OCI-LY7 (cell line): ENCODE data around the gene FOXD3. TPM values are rescaled to one million over a fixed set of nuclear protein-coding genes. Genes with fewer than 3 reads are reported as not detected.

Source experiments
- BruUV-seq: library from RNA; stranded (reverse); fragments of 400-500 nt; replicated peaks from 2 replicates; lab custom pipeline; 2021; lab: Mats Ljungman, UMichigan
- CTCF ChIA-PET: fragments of 300-600 bp; sonication (Branson Sonifier 250); formaldehyde crosslinking; loops from one replicate; lab custom pipeline; 2022; ENCODE audit warnings: antibody characterized with exemption; ENCODE audit not compliant: unreplicated experiment; lab: Charles Lee
- POLR2A ChIA-PET: fragments of 300-600 bp; sonication (Branson Sonifier 250); formaldehyde crosslinking; loops from one replicate; lab custom pipeline; 2022; ENCODE audit warnings: antibody characterized with exemption; lab: Charles Lee
- DNase-seq: peaks from one replicate; pipeline ENCODE4 v3.0.0-alpha.2; 2015; ENCODE audit warnings: low spot score
- H2AFZ ChIP-seq: fragments of 200-600 bp; sonication (generic), shearing (Covaris generic); 2 replicates; pipeline ENCODE4 v1.6.1; 2014; ENCODE audit warnings: mild to moderate bottlenecking, antibody characterized with exemption, low read length, moderate library complexity
- H3K27ac ChIP-seq: fragments of 200-600 bp; sonication (generic); 2 replicates; pipeline ENCODE4 v1.5.1; 2014; ENCODE audit warnings: mixed run types, low read depth, mild to moderate bottlenecking, moderate library complexity, low read length, inconsistent platforms; ENCODE audit not compliant: poor library complexity, severe bottlenecking
- H3K36me3 ChIP-seq: fragments of 200-600 bp; sonication (generic); 2 replicates; pipeline ENCODE4 v1.6.1; 2014; ENCODE audit warnings: mild to moderate bottlenecking, antibody characterized with exemption, low read length, moderate library complexity, mixed read lengths; ENCODE audit not compliant: insufficient read depth
- H3K4me1 ChIP-seq: fragments of 200-600 bp; sonication (generic); 2 replicates; pipeline ENCODE4 v1.5.1; 2014; ENCODE audit warnings: mild to moderate bottlenecking, low read length; ENCODE audit not compliant: insufficient read depth, poor library complexity, severe bottlenecking
- H3K4me2 ChIP-seq: fragments of 200-600 bp; sonication (generic); 2 replicates; pipeline ENCODE4 v1.6.1; 2014; ENCODE audit warnings: mild to moderate bottlenecking, low read length
- H3K4me3 ChIP-seq: fragments of 200-600 bp; sonication (generic); 2 replicates; pipeline ENCODE4 v1.5.1; 2014; ENCODE audit warnings: mild to moderate bottlenecking, low read depth, low read length; ENCODE audit not compliant: poor library complexity, severe bottlenecking
- H3K79me2 ChIP-seq: fragments of 200-600 bp; sonication (generic); 2 replicates; pipeline ENCODE4 v1.6.1; 2016; ENCODE audit warnings: low read depth, mild to moderate bottlenecking, low read length, moderate library complexity, mixed read lengths; ENCODE audit not compliant: insufficient read depth
- H3K9me2 ChIP-seq: fragments of 200-600 bp; sonication (generic); 2 replicates; pipeline ENCODE4 v1.6.1; 2016; ENCODE audit warnings: mild to moderate bottlenecking, low read length, mixed read lengths; ENCODE audit not compliant: insufficient read depth
- H3K9me3 ChIP-seq: fragments of 200-600 bp; sonication (generic); 2 replicates; pipeline ENCODE4 v1.6.1; 2014; ENCODE audit warnings: mild to moderate bottlenecking, mixed run types, low read length, mixed read lengths
- H4K20me1 ChIP-seq: fragments of 200-600 bp; sonication (generic); 2 replicates; pipeline ENCODE4 v1.6.1; 2014; ENCODE audit warnings: mild to moderate bottlenecking, antibody characterized with exemption, low read length, moderate library complexity, mixed read lengths; ENCODE audit not compliant: insufficient read depth
- EZH2phosphoT487 ChIP-seq: fragments of 200-600 bp; sonication (generic); IDR thresholded peaks from 2 replicates; pipeline ENCODE4 v1.6.1; 2018; ENCODE audit warnings: low read depth, borderline replicate concordance, mild to moderate bottlenecking, mixed run types, antibody characterized with exemption, low read length, moderate library complexity, mixed read lengths
- intact Hi-C: fragments of 100-400 bp; cut with micrococcal nuclease; formaldehyde crosslinking; loops from one replicate; pipeline ENCODE4 v1.10.0; 2022; ENCODE audit not compliant: unreplicated experiment
- total RNA-seq, 2 experiments: library from RNA; depleted of rRNA in 1 of 2; stranded (reverse); fragments of >200 nt in 1 of 2; shearing (Covaris generic) in 1 of 2; gene quantifications; 2 replicates each; pipeline ENCODE4 v1.2.3, GENCODE V29; 2014 to 2022
- TF ChIP-seq, protein P1 (sequence below): fragments of 200-600 bp; sonication (generic); conservative IDR thresholded peaks from 2 replicates; pipeline ENCODE4 v1.5.1; 2014; ENCODE audit warnings: mild to moderate bottlenecking, antibody characterized with exemption, low read length, moderate library complexity, mixed read lengths

Gene FOXD3
- total RNA-seq, 2 experiments from 2014 or later = 0.06 TPM; not detected in 1

DNA sequence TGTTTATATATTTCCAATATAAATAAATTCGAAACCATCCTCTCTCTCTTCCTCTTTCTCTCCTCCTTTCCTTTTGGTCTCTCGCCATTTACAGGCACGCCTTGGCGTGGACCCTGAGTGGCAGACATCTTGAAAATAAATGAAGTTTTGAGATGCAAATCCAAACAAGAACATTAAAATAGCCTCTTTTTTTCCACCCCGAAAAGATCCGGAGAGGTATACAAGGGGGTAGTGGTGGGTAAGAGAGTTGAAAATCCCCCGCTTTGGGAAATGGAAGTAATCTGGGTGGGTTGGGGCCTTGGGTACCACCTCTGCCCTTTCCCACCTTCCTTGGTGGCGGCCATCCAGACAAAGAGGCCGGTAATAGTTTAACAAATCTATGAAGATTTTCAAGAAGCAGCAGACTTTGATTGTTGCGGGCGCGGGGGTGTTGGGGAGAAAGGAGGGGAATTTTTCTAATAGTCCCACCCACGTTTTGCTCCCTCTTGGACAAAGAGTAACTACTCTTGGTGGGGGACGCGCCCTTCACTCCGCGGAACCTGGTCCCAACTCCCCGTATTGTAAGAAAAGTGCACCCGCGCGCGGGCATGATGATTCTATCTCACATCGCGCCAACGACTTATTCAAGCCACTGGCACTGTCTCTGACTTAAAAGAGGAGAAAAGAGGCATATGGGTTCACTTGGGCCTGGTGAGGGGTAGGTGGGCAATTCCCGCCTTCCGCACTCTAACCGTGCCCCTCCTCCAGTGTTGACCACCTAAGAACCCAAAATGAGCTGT lies 4.0 kb upstream of the FOXD3 start:
- no TSS peak for BruUV-seq
- no peak overlapping the region for H3K27ac ChIP-seq
- H3K4me2 ChIP-seq = peak overlapping the region; percentile 95
- TF ChIP-seq, protein P1, sequence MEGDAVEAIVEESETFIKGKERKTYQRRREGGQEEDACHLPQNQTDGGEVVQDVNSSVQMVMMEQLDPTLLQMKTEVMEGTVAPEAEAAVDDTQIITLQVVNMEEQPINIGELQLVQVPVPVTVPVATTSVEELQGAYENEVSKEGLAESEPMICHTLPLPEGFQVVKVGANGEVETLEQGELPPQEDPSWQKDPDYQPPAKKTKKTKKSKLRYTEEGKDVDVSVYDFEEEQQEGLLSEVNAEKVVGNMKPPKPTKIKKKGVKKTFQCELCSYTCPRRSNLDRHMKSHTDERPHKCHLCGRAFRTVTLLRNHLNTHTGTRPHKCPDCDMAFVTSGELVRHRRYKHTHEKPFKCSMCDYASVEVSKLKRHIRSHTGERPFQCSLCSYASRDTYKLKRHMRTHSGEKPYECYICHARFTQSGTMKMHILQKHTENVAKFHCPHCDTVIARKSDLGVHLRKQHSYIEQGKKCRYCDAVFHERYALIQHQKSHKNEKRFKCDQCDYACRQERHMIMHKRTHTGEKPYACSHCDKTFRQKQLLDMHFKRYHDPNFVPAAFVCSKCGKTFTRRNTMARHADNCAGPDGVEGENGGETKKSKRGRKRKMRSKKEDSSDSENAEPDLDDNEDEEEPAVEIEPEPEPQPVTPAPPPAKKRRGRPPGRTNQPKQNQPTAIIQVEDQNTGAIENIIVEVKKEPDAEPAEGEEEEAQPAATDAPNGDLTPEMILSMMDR = no peak
- TF ChIP-seq EZH2phosphoT487 = no peak
- intact Hi-C loops = no loop called here
- peak overlapping the region; percentile 70 for H3K4me3 ChIP-seq
- ChIA-PET CTCF (no interaction called here), POLR2A (interaction anchor here (0.6 kb wide), 2 partner anchors 175 to 259 kb away, joined by 3 read pairs; no protein-coding TSS in a partner anchor)
- DNase-seq = no peak
- H3K4me1 ChIP-seq = peaks cover 14% of the 10 kb centered on the region
- H3K79me2 ChIP-seq = no peaks in the 10 kb centered on the region
- no peaks in the 10 kb centered on the region for H3K9me2 ChIP-seq
- no peaks in the 10 kb centered on the region for H4K20me1 ChIP-seq
- H3K9me3 ChIP-seq = no peaks in the 10 kb centered on the region
- no peaks in the 10 kb centered on the region for H3K36me3 ChIP-seq
- H2AFZ ChIP-seq = peak overlapping the region; percentile 98

DNA sequence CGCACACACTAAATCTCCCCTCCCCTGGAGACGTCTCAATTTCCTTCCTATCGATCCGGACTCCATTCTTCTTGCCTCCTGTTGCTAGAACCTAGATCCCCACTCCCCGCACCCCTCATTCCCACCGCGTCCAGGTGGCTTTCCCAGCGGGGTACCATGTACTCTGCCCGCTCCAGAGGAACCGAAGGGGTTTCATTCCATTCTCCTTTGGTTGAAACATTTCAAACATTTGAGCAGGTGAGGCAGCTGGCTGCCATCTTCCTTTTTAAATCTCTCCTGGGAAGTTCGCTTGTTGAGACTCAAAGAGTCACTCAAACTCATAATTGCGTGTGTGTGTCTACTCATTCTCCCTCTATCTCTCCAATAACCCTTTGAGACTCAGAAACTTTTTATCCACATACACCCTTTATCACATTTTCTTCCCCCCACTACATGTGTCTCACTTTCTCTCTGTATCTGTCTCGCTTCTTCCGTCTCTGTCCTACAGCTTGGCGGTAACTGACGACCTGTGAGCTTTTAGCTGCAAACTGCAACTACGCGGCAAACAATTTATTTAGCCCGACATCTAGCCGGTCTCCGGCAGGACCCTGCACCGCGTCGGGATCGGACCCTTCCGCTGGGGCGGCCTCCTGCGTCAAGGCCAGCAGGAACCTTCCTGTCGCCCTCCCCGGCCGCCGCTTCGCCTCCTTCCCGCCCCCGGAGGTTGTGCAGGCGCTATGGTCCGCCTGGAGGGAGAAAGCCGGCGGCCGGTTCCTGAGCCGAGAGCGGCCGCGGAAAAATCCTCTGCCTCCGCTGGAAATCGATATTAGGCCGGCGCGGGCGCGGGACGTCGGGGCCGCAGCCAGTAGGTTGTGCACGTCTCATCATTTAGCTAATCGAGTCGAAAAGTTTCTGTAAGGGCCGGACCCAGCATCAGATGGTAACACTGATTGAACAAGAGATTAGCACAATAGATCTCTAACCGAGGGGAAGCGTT lies 3.0 kb upstream of the FOXD3 start:
- DNase-seq = no peak
- Histone ChIP-seq H3K4me1 (peaks cover 14% of the 10 kb centered on the region), H3K27ac (no peak overlapping the region), H3K9me2 (no peaks in the 10 kb centered on the region), H3K4me2 (no peak overlapping the region), H3K4me3 (no peak overlapping the region), H3K9me3 (no peaks in the 10 kb centered on the region), H2AFZ (no peak overlapping the region), H3K79me2 (no peaks in the 10 kb centered on the region), H4K20me1 (no peaks in the 10 kb centered on the region), H3K36me3 (no peaks in the 10 kb centered on the region)
- TF ChIP-seq, protein P1 = no peak
- TF ChIP-seq EZH2phosphoT487 = no peak
- ChIA-PET CTCF (no interaction called here), POLR2A (interaction anchor here (0.6 kb wide), 2 partner anchors 56 to 325 kb away, joined by 3 read pairs; no protein-coding TSS in a partner anchor)
- BruUV-seq = no TSS peak
- intact Hi-C loops = no loop called here
